Lower leg skin (tissue), 4 donors: ENCODE results near the gene USP48. TPM values are rescaled to one million over a fixed set of nuclear protein-coding genes. Genes with fewer than 3 reads are reported as not detected.

Source experiments
- DNase-seq, 2 donors: peaks; one replicate each; pipeline ENCODE4 v3.0.0-alpha.2; 2019; ENCODE audit warnings: low spot score in 2 of 2
- H3K4me3 ChIP-seq: fragments of 200-600 bp; sonication (generic); 2 replicates; pipeline ENCODE4 v1.5.1; 2017; ENCODE audit warnings: mild to moderate bottlenecking, low read depth; ENCODE audit not compliant: poor library complexity, severe bottlenecking
- POLR2A ChIP-seq, 2 donors: fragments of 450-650 bp; IDR thresholded peaks; one replicate each; pipeline ENCODE4 v1.6.1; 2016 to 2017; ENCODE audit warnings: antibody characterized with exemption in 2 of 2, mild to moderate bottlenecking in 1 of 2, moderate library complexity in 1 of 2
- WGBS, 2 donors: methylation state at CpG; one replicate each; pipeline ENCODE4 v1.1.5; 2018; 5-methylcytosine and 5-hydroxymethylcytosine counted together
- intact Hi-C: fragments of 100-400 bp; cut with DNase I; formaldehyde crosslinking; loops from one replicate; pipeline ENCODE4 v1.15.0; 2023; ENCODE audit warnings: low total_unique reads
- total RNA-seq, 4 donors: library from RNA; depleted of rRNA; stranded (reverse); fragments of >200 nt; gene quantifications; one replicate each; pipeline ENCODE4 v1.1.0, GENCODE V29; 2016
- TF ChIP-seq, protein P1 (sequence below), 3 donors: fragments of 450-650 bp; IDR thresholded peaks; one replicate each; pipeline ENCODE4 v1.5.1; 2016; ENCODE audit warnings: antibody characterized with exemption in 3 of 3, mild to moderate bottlenecking in 3 of 3, moderate library complexity in 2 of 3

Gene USP48
- total RNA-seq, 4 donors from 2014 or later: 26.9 to 38.1 (median 31.5) TPM

DNA sequence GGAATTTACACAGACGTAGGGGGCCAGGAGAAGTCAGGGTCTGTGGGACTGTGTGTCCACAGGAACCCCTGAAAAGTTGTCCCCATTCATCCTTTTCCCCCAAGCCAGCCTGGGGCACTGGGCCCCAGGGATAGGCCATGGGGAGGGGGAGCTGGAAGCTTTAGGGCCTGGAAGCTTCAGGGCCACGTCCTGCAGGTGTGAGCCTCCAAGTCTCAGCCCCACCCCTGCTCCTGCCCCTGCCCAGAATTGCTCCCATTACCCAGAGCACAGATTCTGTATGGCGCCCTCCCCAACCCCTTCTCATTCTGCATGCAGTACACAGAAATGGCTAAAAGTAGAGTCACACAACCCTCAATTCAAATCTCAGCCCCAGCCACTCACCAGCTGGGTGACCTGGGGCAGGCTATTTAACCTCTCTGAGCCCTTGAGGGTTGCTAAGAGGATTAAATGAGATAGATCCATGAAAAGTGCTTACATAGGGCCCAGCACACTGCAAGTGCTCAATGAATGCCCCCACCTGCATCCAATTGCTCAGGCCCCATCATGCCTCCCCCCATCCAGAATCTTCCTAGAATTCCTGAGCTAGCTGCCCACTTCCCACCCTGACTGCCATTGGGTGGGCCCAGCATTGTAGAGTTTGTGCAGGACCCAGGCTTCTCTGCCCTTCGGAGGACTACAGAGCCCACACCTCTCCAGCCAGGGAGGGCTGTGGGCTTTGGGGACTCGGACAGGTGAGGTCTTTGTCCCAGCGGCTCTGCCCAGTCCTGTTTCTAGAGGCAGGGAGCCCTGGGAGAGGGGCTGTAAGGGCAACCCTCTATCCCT lies 120.3 kb downstream of the USP48 start:
- intact Hi-C loops: loop anchor here (5.0 kb wide), 1 partner anchor 430 kb away; no protein-coding TSS in a partner anchor
- DNase-seq: peak in 1 of 2 donors; percentile 76

GRCh38 chr1:21661886-21662285 lies 121.1 kb downstream of the USP48 start:
- TF ChIP-seq, protein P1, sequence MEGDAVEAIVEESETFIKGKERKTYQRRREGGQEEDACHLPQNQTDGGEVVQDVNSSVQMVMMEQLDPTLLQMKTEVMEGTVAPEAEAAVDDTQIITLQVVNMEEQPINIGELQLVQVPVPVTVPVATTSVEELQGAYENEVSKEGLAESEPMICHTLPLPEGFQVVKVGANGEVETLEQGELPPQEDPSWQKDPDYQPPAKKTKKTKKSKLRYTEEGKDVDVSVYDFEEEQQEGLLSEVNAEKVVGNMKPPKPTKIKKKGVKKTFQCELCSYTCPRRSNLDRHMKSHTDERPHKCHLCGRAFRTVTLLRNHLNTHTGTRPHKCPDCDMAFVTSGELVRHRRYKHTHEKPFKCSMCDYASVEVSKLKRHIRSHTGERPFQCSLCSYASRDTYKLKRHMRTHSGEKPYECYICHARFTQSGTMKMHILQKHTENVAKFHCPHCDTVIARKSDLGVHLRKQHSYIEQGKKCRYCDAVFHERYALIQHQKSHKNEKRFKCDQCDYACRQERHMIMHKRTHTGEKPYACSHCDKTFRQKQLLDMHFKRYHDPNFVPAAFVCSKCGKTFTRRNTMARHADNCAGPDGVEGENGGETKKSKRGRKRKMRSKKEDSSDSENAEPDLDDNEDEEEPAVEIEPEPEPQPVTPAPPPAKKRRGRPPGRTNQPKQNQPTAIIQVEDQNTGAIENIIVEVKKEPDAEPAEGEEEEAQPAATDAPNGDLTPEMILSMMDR (IDR thresholded peaks at IDR 0.05): no peak
- TF ChIP-seq POLR2A (IDR thresholded peaks at IDR 0.05): no peak
- intact Hi-C loops: loop anchor here (5.0 kb wide), 1 partner anchor 430 kb away; no protein-coding TSS in a partner anchor
- DNase-seq: peak in 1 of 2 donors; percentile 58
- WGBS, 2 donors: 47 to 50% methylated on average over 4 of the region's 5 CpGs
- H3K4me3 ChIP-seq: no peak overlapping the region

More for the DNA sequence above, 120.3 kb downstream of the USP48 start:
- 77 to 88% methylated on average over 6 of the region's 6 CpGs for WGBS, 2 donors
- TF ChIP-seq, protein P1 (IDR thresholded peaks at IDR 0.05): no peak
- TF ChIP-seq POLR2A (IDR thresholded peaks at IDR 0.05): no peak
- no peak overlapping the region for H3K4me3 ChIP-seq

- TF ChIP-seq POLR2A (IDR thresholded peaks at IDR 0.05): no peak
- TF ChIP-seq, protein P1 (IDR thresholded peaks at IDR 0.05): no peak
- DNase-seq: no peak
- 32 to 49% methylated on average over 3 to 4 of the region's 4 CpGs for WGBS, 2 donors
- intact Hi-C loops: loop anchor here (5.0 to 10.0 kb wide), 2 partner anchors 145 to 428 kb away; no protein-coding TSS in a partner anchor
- H3K4me3 ChIP-seq: no peak overlapping the region
Observed at GRCh38 chr1:21659924-21660326, 123.0 kb downstream of the USP48 start.

GRCh38 chr1:21659099-21659923 lies 123.6 kb downstream of the USP48 start:
- intact Hi-C loops: loop anchor here (10.0 kb wide), 1 partner anchor 145 kb away; no protein-coding TSS in a partner anchor

More at GRCh38 chr1:21659099-21659923, 123.6 kb downstream of the USP48 start:
- no peak for TF ChIP-seq POLR2A (IDR thresholded peaks at IDR 0.05)
- TF ChIP-seq, protein P1 (IDR thresholded peaks at IDR 0.05): peak in 1 of 3 donors; percentile 46
- DNase-seq: peak; percentile 60 to 94
- 1 to 5% methylated on average over 26 to 55 of the region's 64 CpGs for WGBS, 2 donors
- no peak overlapping the region for H3K4me3 ChIP-seq
